Lung (tissue), 12 donors: ENCODE measurements around the gene SZT2. TPM values are rescaled to one million over a fixed set of nuclear protein-coding genes. Genes with fewer than 3 reads are reported as not detected.

Experiments used
- ATAC-seq: fragments of 200-7000 bp; cut with Tn5 transposase; one replicate; pipeline ENCODE4 v1.9.1; 2020; ENCODE audit warnings: moderate number of reproducible peaks; ENCODE audit not compliant: insufficient read depth, low FRiP score
- DNase-seq, 3 donors: peaks; one replicate each; pipeline ENCODE4 v3.0.0-alpha.2; 2013 to 2017
- H3K27ac ChIP-seq, 2 donors: one replicate each; pipeline ENCODE4 v1.5.1; 2013; ENCODE audit warnings: mild to moderate bottlenecking in 2 of 2, moderate library complexity in 2 of 2, control low read depth in 1 of 2, inconsistent platforms in 1 of 2, low read depth in 1 of 2, low read length in 1 of 2
- H3K27me3 ChIP-seq, 3 donors: one replicate each; pipeline ENCODE4 v1.5.1; 2013; ENCODE audit warnings: low read length in 2 of 3; ENCODE audit not compliant: control insufficient read depth in 3 of 3, insufficient read depth in 3 of 3
- H3K36me3 ChIP-seq, 4 donors: one replicate each; pipeline ENCODE4 v1.5.1; 2013; ENCODE audit warnings: low read length in 4 of 4, mild to moderate bottlenecking in 1 of 4, moderate library complexity in 1 of 4; ENCODE audit not compliant: control insufficient read depth in 4 of 4, insufficient read depth in 4 of 4
- H3K4me1 ChIP-seq, 5 donors: one replicate each; pipeline ENCODE4 v1.5.1; 2013; ENCODE audit warnings: low read length in 5 of 5, mild to moderate bottlenecking in 2 of 5, moderate library complexity in 1 of 5; ENCODE audit not compliant: control insufficient read depth in 5 of 5, insufficient read depth in 5 of 5
- H3K4me3 ChIP-seq: one replicate; pipeline ENCODE4 v1.5.1; 2013; ENCODE audit warnings: mild to moderate bottlenecking, control low read depth, moderate library complexity
- H3K9ac ChIP-seq, 2 donors: one replicate each; pipeline ENCODE4 v1.5.1; 2013; ENCODE audit warnings: low read length in 2 of 2, control low read depth in 1 of 2; ENCODE audit not compliant: insufficient read depth in 1 of 2
- H3K9me3 ChIP-seq, 4 donors: one replicate each; pipeline ENCODE4 v1.5.1; 2013; ENCODE audit warnings: low read length in 3 of 4, mild to moderate bottlenecking in 1 of 4, moderate library complexity in 1 of 4; ENCODE audit not compliant: control insufficient read depth in 4 of 4, insufficient read depth in 3 of 4
- WGBS, 2 donors: extraction: QIAGEN DNeasy Blood & Tissue Kit; methylation state at CpG; one replicate each; pipeline ENCODE4 v1.1.7; 2013; 5-methylcytosine and 5-hydroxymethylcytosine counted together
- polyA plus RNA-seq, 2 donors: library from polyadenylated mRNA; stranded (reverse); fragments of 200-250 nt; gene quantifications; one replicate each; pipeline ENCODE4 v1.2.1, GENCODE V29; 2013
- total RNA-seq, 2 donors: library from RNA; depleted of rRNA in 1 of 2; stranded (reverse); fragments of >200 nt in 1 of 2; gene quantifications; one replicate each; pipeline ENCODE4 v1.2.1, GENCODE V29; 2014 to 2021
- TF ChIP-seq, protein P1 (sequence below): IDR thresholded peaks from 2 replicates; pipeline ENCODE4 v1.5.1; 2012; ENCODE audit warnings: mild to moderate bottlenecking; ENCODE audit errors: control extremely low read depth, extremely low read depth
- donor health status: control.
- donor health status: control.
- donor health status: Bipolar disorder and iron deficiency.
- donor health status: healthy.
- donor health status: DM: yes; HTN: yes; CAD: no.

SZT2 gene
- total and polyA plus RNA-seq, 4 donors: 15.2 to 71.5 (median 40.2) TPM

GRCh38 chr1:43370564-43370963 is 19.1 kb upstream of the SZT2 start:
- peaks cover 3 to 20% (median 17%) of the 10 kb centered on the region in 5 donors for H3K4me1 ChIP-seq
- 87 to 92% methylated on average over 4 of the region's 4 CpGs for WGBS, 2 donors
- H3K27ac ChIP-seq: no peak overlapping the region
- peaks cover 0 to 4% (median under 1%) of the 10 kb centered on the region in 4 donors for H3K36me3 ChIP-seq
- no peak overlapping the region for H3K4me3 ChIP-seq
- no peaks in the 10 kb centered on the region for H3K9me3 ChIP-seq
- ATAC-seq (no peak), DNase-seq (no peak)
- no peaks in the 10 kb centered on the region for H3K27me3 ChIP-seq
- H3K9ac ChIP-seq: no peak overlapping the region
- TF ChIP-seq, protein P1, sequence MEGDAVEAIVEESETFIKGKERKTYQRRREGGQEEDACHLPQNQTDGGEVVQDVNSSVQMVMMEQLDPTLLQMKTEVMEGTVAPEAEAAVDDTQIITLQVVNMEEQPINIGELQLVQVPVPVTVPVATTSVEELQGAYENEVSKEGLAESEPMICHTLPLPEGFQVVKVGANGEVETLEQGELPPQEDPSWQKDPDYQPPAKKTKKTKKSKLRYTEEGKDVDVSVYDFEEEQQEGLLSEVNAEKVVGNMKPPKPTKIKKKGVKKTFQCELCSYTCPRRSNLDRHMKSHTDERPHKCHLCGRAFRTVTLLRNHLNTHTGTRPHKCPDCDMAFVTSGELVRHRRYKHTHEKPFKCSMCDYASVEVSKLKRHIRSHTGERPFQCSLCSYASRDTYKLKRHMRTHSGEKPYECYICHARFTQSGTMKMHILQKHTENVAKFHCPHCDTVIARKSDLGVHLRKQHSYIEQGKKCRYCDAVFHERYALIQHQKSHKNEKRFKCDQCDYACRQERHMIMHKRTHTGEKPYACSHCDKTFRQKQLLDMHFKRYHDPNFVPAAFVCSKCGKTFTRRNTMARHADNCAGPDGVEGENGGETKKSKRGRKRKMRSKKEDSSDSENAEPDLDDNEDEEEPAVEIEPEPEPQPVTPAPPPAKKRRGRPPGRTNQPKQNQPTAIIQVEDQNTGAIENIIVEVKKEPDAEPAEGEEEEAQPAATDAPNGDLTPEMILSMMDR: no peak

- H3K4me3 ChIP-seq: no peak overlapping the region
- no peaks in the 10 kb centered on the region for H3K9me3 ChIP-seq
- ATAC-seq (no peak), DNase-seq (no peak)
- no peaks in the 10 kb centered on the region for H3K27me3 ChIP-seq
- H3K4me1 ChIP-seq: peaks cover 3 to 20% (median 5%) of the 10 kb centered on the region in 5 donors
- no peak overlapping the region for H3K9ac ChIP-seq
- H3K27ac ChIP-seq: peak overlapping the region in 1 of 2 donors; percentile 43
- peaks cover 0 to 2% (median 0%) of the 10 kb centered on the region in 4 donors for H3K36me3 ChIP-seq
- TF ChIP-seq, protein P1: no peak
- WGBS, 2 donors: 94 to 97% methylated on average over 5 of the region's 5 CpGs
Measured at GRCh38 chr1:43372172-43372571, 17.5 kb upstream of the SZT2 start.

GRCh38 chr1:43373066-43373940 is 16.4 kb upstream of the SZT2 start:
- Histone ChIP-seq H3K4me1 (peaks cover 3 to 20% (median 5%) of the 10 kb centered on the region in 5 donors), H3K27ac (peak overlapping the region; percentile 51 to 70), H3K36me3 (peaks cover 0 to 5% (median 0%) of the 10 kb centered on the region in 4 donors), H3K9me3 (no peaks in the 10 kb centered on the region), H3K27me3 (no peaks in the 10 kb centered on the region), H3K9ac (no peak overlapping the region), H3K4me3 (no peak overlapping the region)
- 60 to 82% methylated on average over 4 of the region's 4 CpGs for WGBS, 2 donors
- DNase-seq: no peak
- ATAC-seq: no peak
- TF ChIP-seq, protein P1: no peak
